Measurements from ENCODE around the gene DHRSX.
"Not testable (repeated sequence)": the region's sequence is repeated elsewhere in the genome, so short reads cannot be mapped to it uniquely, and the experiment has no call there.

Gene DHRSX

GRCh38 chrX:2495595-2495994 lies 5.2 kb downstream of the DHRSX start:
- DNase-seq, result no peak

- no peak for DNase-seq
Observed at GRCh38 chrX:2492531-2493218, 8.1 kb downstream of the DHRSX start.

GRCh38 chrX:2490634-2491033 lies 10.1 kb downstream of the DHRSX start:
- DNase-seq, result no peak

- DNase-seq, result no peak
Observed at GRCh38 chrX:2489446-2490445, 11.0 kb downstream of the DHRSX start.

GRCh38 chrX:2488621-2489285 lies 12.0 kb downstream of the DHRSX start:
- DNase-seq, result no peak

- no peak for DNase-seq
Observed at GRCh38 chrX:2487366-2487765, 13.4 kb downstream of the DHRSX start.

- no peak for DNase-seq
Observed at GRCh38 chrX:2486476-2487133, 14.2 kb downstream of the DHRSX start.

- no peak for DNase-seq
Observed at GRCh38 chrX:2485789-2486345, 14.9 kb downstream of the DHRSX start.

GRCh38 chrX:2484721-2485648 lies 15.8 kb downstream of the DHRSX start:
- no peak for DNase-seq

- no peak for DNase-seq
Observed at GRCh38 chrX:2484256-2484655, 16.5 kb downstream of the DHRSX start.

GRCh38 chrX:2483398-2484060 lies 17.2 kb downstream of the DHRSX start:
- DNase-seq, result no peak

- not testable (repeated sequence) for DNase-seq
Observed at GRCh38 chrX:2481597-2481996, 19.2 kb downstream of the DHRSX start.

- DNase-seq, result not testable (repeated sequence)
Observed at GRCh38 chrX:2479982-2480381, 20.8 kb downstream of the DHRSX start.

GRCh38 chrX:2479420-2479780 lies 21.4 kb downstream of the DHRSX start:
- no peak for DNase-seq

- DNase-seq, result no peak
Observed at GRCh38 chrX:2478546-2479419, 22.0 kb downstream of the DHRSX start.

GRCh38 chrX:2477313-2477712 lies 23.5 kb downstream of the DHRSX start:
- DNase-seq, result not testable (repeated sequence)

- DNase-seq, result no peak
Observed at GRCh38 chrX:2474963-2475726, 25.6 kb downstream of the DHRSX start.

GRCh38 chrX:2474280-2474962 lies 26.4 kb downstream of the DHRSX start:
- DNase-seq, result no peak
